Liver (tissue), 3 donors: ENCODE data around the gene DCAF8.

ENCODE experiments used
- FOXA1 ChIP-seq: IDR thresholded peaks from 2 replicates; pipeline ENCODE4 v1.6.1; 2016; ENCODE audit warnings: antibody characterized with exemption
- GABPA ChIP-seq, 2 donors: IDR thresholded peaks in 1 of 2; conservative IDR thresholded peaks in 1 of 2; 2 replicates each; pipeline ENCODE4 v1.6.1; 2016; ENCODE audit warnings: antibody characterized with exemption in 2 of 2, mild to moderate bottlenecking in 1 of 2, moderate library complexity in 1 of 2
- JUND ChIP-seq, 2 donors: IDR thresholded peaks; 2 replicates each; pipeline ENCODE4 v1.6.1; 2016; ENCODE audit warnings: antibody characterized with exemption in 2 of 2
- RAD21 ChIP-seq, 2 donors: IDR thresholded peaks; 2 replicates each; pipeline ENCODE4 v1.6.1; 2016; ENCODE audit warnings: antibody characterized with exemption in 2 of 2, mild to moderate bottlenecking in 2 of 2
- SP1 ChIP-seq: IDR thresholded peaks from 2 replicates; pipeline ENCODE4 v1.6.1; 2018; ENCODE audit warnings: antibody characterized with exemption, mild to moderate bottlenecking
- TAF1 ChIP-seq: conservative IDR thresholded peaks from 2 replicates; pipeline ENCODE4 v1.6.1; 2016; ENCODE audit warnings: antibody characterized with exemption, mild to moderate bottlenecking
- ZBTB33 ChIP-seq: IDR thresholded peaks from 2 replicates; pipeline ENCODE4 v1.6.1; 2016; ENCODE audit warnings: antibody characterized with exemption
- TF ChIP-seq, protein P1 (sequence below): IDR thresholded peaks from 2 replicates; pipeline ENCODE4 v1.6.1; 2016; ENCODE audit warnings: antibody characterized with exemption, mild to moderate bottlenecking
- TF ChIP-seq, protein P2 (sequence below): fragments of 150-350 bp; IDR thresholded peaks from 2 replicates; pipeline ENCODE4 v1.5.1; 2017; ENCODE audit warnings: improper control_type of control experiment, low read depth, low read length; ENCODE audit not compliant: missing input control
- TF ChIP-seq, protein P3 (sequence below): IDR thresholded peaks from 2 replicates; pipeline ENCODE4 v1.6.1; 2016; ENCODE audit warnings: antibody characterized with exemption
- donor health status: healthy.
- donor health status: healthy.

- no peak for TF ChIP-seq TAF1
- TF ChIP-seq, protein P1, sequence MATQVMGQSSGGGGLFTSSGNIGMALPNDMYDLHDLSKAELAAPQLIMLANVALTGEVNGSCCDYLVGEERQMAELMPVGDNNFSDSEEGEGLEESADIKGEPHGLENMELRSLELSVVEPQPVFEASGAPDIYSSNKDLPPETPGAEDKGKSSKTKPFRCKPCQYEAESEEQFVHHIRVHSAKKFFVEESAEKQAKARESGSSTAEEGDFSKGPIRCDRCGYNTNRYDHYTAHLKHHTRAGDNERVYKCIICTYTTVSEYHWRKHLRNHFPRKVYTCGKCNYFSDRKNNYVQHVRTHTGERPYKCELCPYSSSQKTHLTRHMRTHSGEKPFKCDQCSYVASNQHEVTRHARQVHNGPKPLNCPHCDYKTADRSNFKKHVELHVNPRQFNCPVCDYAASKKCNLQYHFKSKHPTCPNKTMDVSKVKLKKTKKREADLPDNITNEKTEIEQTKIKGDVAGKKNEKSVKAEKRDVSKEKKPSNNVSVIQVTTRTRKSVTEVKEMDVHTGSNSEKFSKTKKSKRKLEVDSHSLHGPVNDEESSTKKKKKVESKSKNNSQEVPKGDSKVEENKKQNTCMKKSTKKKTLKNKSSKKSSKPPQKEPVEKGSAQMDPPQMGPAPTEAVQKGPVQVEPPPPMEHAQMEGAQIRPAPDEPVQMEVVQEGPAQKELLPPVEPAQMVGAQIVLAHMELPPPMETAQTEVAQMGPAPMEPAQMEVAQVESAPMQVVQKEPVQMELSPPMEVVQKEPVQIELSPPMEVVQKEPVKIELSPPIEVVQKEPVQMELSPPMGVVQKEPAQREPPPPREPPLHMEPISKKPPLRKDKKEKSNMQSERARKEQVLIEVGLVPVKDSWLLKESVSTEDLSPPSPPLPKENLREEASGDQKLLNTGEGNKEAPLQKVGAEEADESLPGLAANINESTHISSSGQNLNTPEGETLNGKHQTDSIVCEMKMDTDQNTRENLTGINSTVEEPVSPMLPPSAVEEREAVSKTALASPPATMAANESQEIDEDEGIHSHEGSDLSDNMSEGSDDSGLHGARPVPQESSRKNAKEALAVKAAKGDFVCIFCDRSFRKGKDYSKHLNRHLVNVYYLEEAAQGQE, result no peak
- TF ChIP-seq ZBTB33, result no peak
- TF ChIP-seq, protein P2, sequence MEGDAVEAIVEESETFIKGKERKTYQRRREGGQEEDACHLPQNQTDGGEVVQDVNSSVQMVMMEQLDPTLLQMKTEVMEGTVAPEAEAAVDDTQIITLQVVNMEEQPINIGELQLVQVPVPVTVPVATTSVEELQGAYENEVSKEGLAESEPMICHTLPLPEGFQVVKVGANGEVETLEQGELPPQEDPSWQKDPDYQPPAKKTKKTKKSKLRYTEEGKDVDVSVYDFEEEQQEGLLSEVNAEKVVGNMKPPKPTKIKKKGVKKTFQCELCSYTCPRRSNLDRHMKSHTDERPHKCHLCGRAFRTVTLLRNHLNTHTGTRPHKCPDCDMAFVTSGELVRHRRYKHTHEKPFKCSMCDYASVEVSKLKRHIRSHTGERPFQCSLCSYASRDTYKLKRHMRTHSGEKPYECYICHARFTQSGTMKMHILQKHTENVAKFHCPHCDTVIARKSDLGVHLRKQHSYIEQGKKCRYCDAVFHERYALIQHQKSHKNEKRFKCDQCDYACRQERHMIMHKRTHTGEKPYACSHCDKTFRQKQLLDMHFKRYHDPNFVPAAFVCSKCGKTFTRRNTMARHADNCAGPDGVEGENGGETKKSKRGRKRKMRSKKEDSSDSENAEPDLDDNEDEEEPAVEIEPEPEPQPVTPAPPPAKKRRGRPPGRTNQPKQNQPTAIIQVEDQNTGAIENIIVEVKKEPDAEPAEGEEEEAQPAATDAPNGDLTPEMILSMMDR, result no peak
- TF ChIP-seq RAD21 (IDR thresholded peaks at IDR 0.05), result no peak
- no peak for TF ChIP-seq FOXA1
- TF ChIP-seq SP1, result no peak
- TF ChIP-seq JUND (IDR thresholded peaks at IDR 0.05), result no peak
- TF ChIP-seq, protein P3, sequence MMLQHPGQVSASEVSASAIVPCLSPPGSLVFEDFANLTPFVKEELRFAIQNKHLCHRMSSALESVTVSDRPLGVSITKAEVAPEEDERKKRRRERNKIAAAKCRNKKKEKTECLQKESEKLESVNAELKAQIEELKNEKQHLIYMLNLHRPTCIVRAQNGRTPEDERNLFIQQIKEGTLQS, result no peak
- TF ChIP-seq GABPA (IDR thresholded peaks at IDR 0.05 in 1 of 2, conservative IDR thresholded peaks at IDR 0.05 in 1 of 2), result no peak
These were observed 18.1 kb downstream of the DCAF8 start for GRCh38 chr1:160244209-160244608.
